PC-3 (cell line): ENCODE data around the gene DUOX2. TPM values are rescaled to one million over a fixed set of nuclear protein-coding genes. Genes with fewer than 3 reads are reported as not detected.
"Not testable (repeated sequence)": the region's sequence is repeated elsewhere in the genome, so short reads cannot be mapped to it uniquely, and the experiment has no call there.

Experiments
- ATAC-seq: fragments of 200-7000 bp; cut with Tn5 transposase; 2 replicates; pipeline ENCODE4 v1.9.1; 2020; ENCODE audit warnings: mild to moderate bottlenecking, moderate library complexity
- BruUV-seq: library from RNA; stranded (reverse); fragments of 400-500 nt; replicated peaks from 2 replicates; lab custom pipeline; 2021; lab: Mats Ljungman, UMichigan
- CTCF ChIA-PET: fragments of 300-600 bp; sonication (Branson Sonifier 250); formaldehyde crosslinking; loops from one replicate; lab custom pipeline; 2022; ENCODE audit warnings: antibody characterized with exemption; lab: Charles Lee
- POLR2A ChIA-PET: fragments of 300-600 bp; sonication (Branson Sonifier 250); formaldehyde crosslinking; loops from one replicate; lab custom pipeline; 2022; ENCODE audit warnings: antibody characterized with exemption; ENCODE audit not compliant: unreplicated experiment; lab: Charles Lee
- DNase-seq: peaks from one replicate; pipeline ENCODE4 v3.0.0-alpha.2; 2015
- H2AFZ ChIP-seq: fragments of 300-600 bp; sonication (generic); 2 replicates; pipeline ENCODE4 v1.6.0; 2016; ENCODE audit warnings: antibody characterized with exemption, low read length
- H3F3A ChIP-seq: fragments of 300-600 bp; sonication (generic); one replicate; pipeline ENCODE4 v1.6.0; 2017; ENCODE audit warnings: antibody characterized with exemption, low read length, control low read depth, mild to moderate bottlenecking; ENCODE audit not compliant: unreplicated experiment
- H3K27ac ChIP-seq: fragments of 300-600 bp; sonication (generic); 2 replicates; pipeline ENCODE4 v1.5.1; 2016; ENCODE audit warnings: mild to moderate bottlenecking, low read length
- H3K27me3 ChIP-seq: fragments of 300-600 bp; sonication (generic); 2 replicates; pipeline ENCODE4 v1.6.1; 2016; ENCODE audit warnings: low read length, mixed read lengths
- H3K36me3 ChIP-seq: fragments of 300-600 bp; sonication (generic); 2 replicates; pipeline ENCODE4 v1.6.1; 2016; ENCODE audit warnings: low read depth, mixed run types, low read length, mixed read lengths
- H3K4me1 ChIP-seq: fragments of 300-600 bp; sonication (generic); 2 replicates; pipeline ENCODE4 v1.5.1; 2016; ENCODE audit warnings: low read length; ENCODE audit not compliant: insufficient read depth
- H3K4me2 ChIP-seq: fragments of 300-600 bp; sonication (generic); 2 replicates; pipeline ENCODE4 v1.6.0; 2016; ENCODE audit warnings: low read length
- H3K4me3 ChIP-seq: fragments of 300-600 bp; sonication (generic); 2 replicates; pipeline ENCODE4 v1.5.1; 2016; ENCODE audit warnings: mild to moderate bottlenecking, low read length, mixed read lengths
- H3K79me2 ChIP-seq: fragments of 300-600 bp; sonication (generic); 2 replicates; pipeline ENCODE4 v1.6.1; 2017; ENCODE audit warnings: low read length, mixed read lengths
- H3K9ac ChIP-seq: fragments of 300-600 bp; sonication (generic); 2 replicates; pipeline ENCODE4 v1.6.0; 2016; ENCODE audit warnings: mild to moderate bottlenecking, low read length
- H3K9me2 ChIP-seq: fragments of 300-600 bp; sonication (generic); replicated peaks from 2 replicates; pipeline ENCODE4 v1.6.1; 2016; ENCODE audit warnings: mixed run types, low read length, mixed read lengths
- H3K9me3 ChIP-seq: fragments of 300-600 bp; sonication (generic); 2 replicates; pipeline ENCODE4 v1.6.1; 2016; ENCODE audit warnings: low read length, mixed read lengths
- H4K20me1 ChIP-seq: fragments of 300-600 bp; sonication (generic); 2 replicates; pipeline ENCODE4 v1.6.1; 2016; ENCODE audit warnings: low read length, mixed read lengths
- EZH2 ChIP-seq: fragments of 300-600 bp; sonication (generic); IDR thresholded peaks from one replicate; pipeline ENCODE4 v1.6.1; 2017; ENCODE audit warnings: antibody characterized with exemption, mild to moderate bottlenecking, low read length; ENCODE audit not compliant: unreplicated experiment
- EZH2phosphoT487 ChIP-seq: fragments of 300-600 bp; sonication (generic); IDR thresholded peaks from 2 replicates; pipeline ENCODE4 v1.6.1; 2018; ENCODE audit warnings: mild to moderate bottlenecking, antibody characterized with exemption, low read length, borderline replicate concordance
- intact Hi-C: fragments of 100-400 bp; cut with micrococcal nuclease; formaldehyde crosslinking; loops from 2 replicates; pipeline ENCODE4 v1.9.0; 2023
- total RNA-seq: library from RNA; depleted of rRNA; stranded (reverse); fragments of >200 nt; gene quantifications from 2 replicates; pipeline ENCODE4 v1.2.3, GENCODE V29; 2014
- TF ChIP-seq, protein P1 (sequence below): fragments of 300-600 bp; sonication (generic); conservative IDR thresholded peaks from 2 replicates; pipeline ENCODE4 v1.5.1; 2017; ENCODE audit warnings: antibody characterized with exemption, low read depth, mild to moderate bottlenecking, low read length

Gene DUOX2
- total RNA-seq, 1 experiment from 2014 or later: not detected

- H2AFZ ChIP-seq: no peak overlapping the region
- no peaks in the 10 kb centered on the region for H3K79me2 ChIP-seq
- no peaks in the 10 kb centered on the region for H3K9me3 ChIP-seq
- TF ChIP-seq EZH2: no peak
- no peak for TF ChIP-seq EZH2phosphoT487
- TF ChIP-seq, protein P1, sequence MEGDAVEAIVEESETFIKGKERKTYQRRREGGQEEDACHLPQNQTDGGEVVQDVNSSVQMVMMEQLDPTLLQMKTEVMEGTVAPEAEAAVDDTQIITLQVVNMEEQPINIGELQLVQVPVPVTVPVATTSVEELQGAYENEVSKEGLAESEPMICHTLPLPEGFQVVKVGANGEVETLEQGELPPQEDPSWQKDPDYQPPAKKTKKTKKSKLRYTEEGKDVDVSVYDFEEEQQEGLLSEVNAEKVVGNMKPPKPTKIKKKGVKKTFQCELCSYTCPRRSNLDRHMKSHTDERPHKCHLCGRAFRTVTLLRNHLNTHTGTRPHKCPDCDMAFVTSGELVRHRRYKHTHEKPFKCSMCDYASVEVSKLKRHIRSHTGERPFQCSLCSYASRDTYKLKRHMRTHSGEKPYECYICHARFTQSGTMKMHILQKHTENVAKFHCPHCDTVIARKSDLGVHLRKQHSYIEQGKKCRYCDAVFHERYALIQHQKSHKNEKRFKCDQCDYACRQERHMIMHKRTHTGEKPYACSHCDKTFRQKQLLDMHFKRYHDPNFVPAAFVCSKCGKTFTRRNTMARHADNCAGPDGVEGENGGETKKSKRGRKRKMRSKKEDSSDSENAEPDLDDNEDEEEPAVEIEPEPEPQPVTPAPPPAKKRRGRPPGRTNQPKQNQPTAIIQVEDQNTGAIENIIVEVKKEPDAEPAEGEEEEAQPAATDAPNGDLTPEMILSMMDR: no peak
- POLR2A ChIA-PET: no interaction called here
- H3K9ac ChIP-seq: no peak overlapping the region
- CTCF ChIA-PET: interaction anchor here (1.1 kb wide), 1 partner anchor 12 kb away, joined by 3 read pairs; no protein-coding TSS in a partner anchor
- H3K4me3 ChIP-seq: no peak overlapping the region
- ATAC-seq (no peak), DNase-seq (no peak)
- H3K27me3 ChIP-seq: 0 out of 2 replicates have a peak, but pooled peaks cover 4% of the 10 kb centered on the region
- H3K9me2 ChIP-seq: no peaks in the 10 kb centered on the region
- H3K4me2 ChIP-seq: no peak overlapping the region
- intact Hi-C loops: no loop called here
- H3K36me3 ChIP-seq: no peaks in the 10 kb centered on the region
- BruUV-seq: no TSS peak
- no peaks in the 10 kb centered on the region for H4K20me1 ChIP-seq
- H3F3A ChIP-seq: no peaks in the 10 kb centered on the region
- H3K27ac ChIP-seq: no peak overlapping the region
- no peaks in the 10 kb centered on the region for H3K4me1 ChIP-seq
These were observed 8.4 kb downstream of the DUOX2 start for GRCh38 chr15:45105586-45105985.

- H3K4me1 ChIP-seq, H2AFZ ChIP-seq, H3K27me3 ChIP-seq, H3K27ac ChIP-seq, POLR2A ChIA-PET, H3K4me3 ChIP-seq, H3K9ac ChIP-seq, H4K20me1 ChIP-seq, ATAC-seq, H3K9me2 ChIP-seq, DNase-seq, BruUV-seq, CTCF ChIA-PET, H3K79me2 ChIP-seq, H3K36me3 ChIP-seq, H3F3A ChIP-seq, intact Hi-C loops, H3K9me3 ChIP-seq, H3K4me2 ChIP-seq: not testable (repeated sequence)
These were observed 9.8 kb downstream of the DUOX2 start for GRCh38 chr15:45104170-45104569.

DNA sequence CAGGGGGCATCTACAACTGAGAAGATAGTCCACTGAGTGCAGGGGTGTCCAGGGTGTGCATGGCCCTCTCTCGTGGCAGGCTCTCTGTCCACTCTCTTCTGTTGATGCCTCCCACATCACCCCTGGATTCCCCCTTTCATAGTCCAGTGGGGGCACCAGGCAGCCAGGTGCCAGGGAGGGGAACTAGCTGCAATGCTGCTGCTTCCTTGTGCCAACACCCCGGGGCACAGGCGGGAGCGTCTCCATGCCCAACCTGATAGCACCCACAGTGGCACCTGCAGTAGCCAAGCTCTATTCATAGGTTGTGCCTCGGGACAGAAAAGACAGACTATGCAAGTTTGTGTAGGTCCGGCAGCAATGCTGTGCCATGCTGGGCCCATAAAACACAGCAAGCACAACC is 11.7 kb downstream of the DUOX2 start:
- CTCF ChIA-PET: no interaction called here
- Histone ChIP-seq H3K79me2 (no peaks in the 10 kb centered on the region), H2AFZ (no peak overlapping the region), H3K4me3 (no peak overlapping the region), H3K27me3 (no peaks in the 10 kb centered on the region), H3K36me3 (no peaks in the 10 kb centered on the region), H3K4me2 (no peak overlapping the region), H3K4me1 (no peaks in the 10 kb centered on the region), H3F3A (no peaks in the 10 kb centered on the region), H3K9me2 (no peaks in the 10 kb centered on the region), H4K20me1 (no peaks in the 10 kb centered on the region), H3K9ac (no peak overlapping the region), H3K9me3 (no peaks in the 10 kb centered on the region), H3K27ac (no peak overlapping the region)
- BruUV-seq: no TSS peak
- POLR2A ChIA-PET: no interaction called here
- no peak for DNase-seq
- no peak for TF ChIP-seq EZH2
- TF ChIP-seq, protein P1: no peak
- no peak for TF ChIP-seq EZH2phosphoT487
- intact Hi-C loops: no loop called here
- no peak for ATAC-seq
